H9 (cell line): ENCODE data around the gene URB1. TPM values are rescaled to one million over a fixed set of nuclear protein-coding genes. Genes with fewer than 3 reads are reported as not detected.

Source experiments
- DNase-seq: peaks from one replicate; pipeline ENCODE4 v3.0.0-alpha.2; 2017
- H2AFZ ChIP-seq: one replicate; pipeline ENCODE4 v1.6.1; 2013; ENCODE audit warnings: mild to moderate bottlenecking, low read length, control low read depth, moderate library complexity
- H2AK5ac ChIP-seq: 2 replicates; pipeline ENCODE4 v1.6.1; 2013; ENCODE audit warnings: low read length, control low read depth, mixed read lengths; ENCODE audit not compliant: insufficient read length
- H2BK120ac ChIP-seq: one replicate; pipeline ENCODE4 v1.6.1; 2013; ENCODE audit warnings: low read depth, mild to moderate bottlenecking, low read length, control low read depth, inconsistent platforms; ENCODE audit not compliant: poor library complexity, severe bottlenecking
- H2BK12ac ChIP-seq: 2 replicates; pipeline ENCODE4 v1.6.1; 2013; ENCODE audit warnings: low read length, control low read depth, mixed read lengths, low read depth; ENCODE audit not compliant: insufficient read length
- H2BK15ac ChIP-seq: 2 replicates; pipeline ENCODE4 v1.6.1; 2013; ENCODE audit warnings: low read depth, low read length, control low read depth
- H2BK20ac ChIP-seq: one replicate; pipeline ENCODE4 v1.6.1; 2013; ENCODE audit warnings: low read depth, mild to moderate bottlenecking, low read length, control low read depth, inconsistent platforms; ENCODE audit not compliant: poor library complexity, severe bottlenecking
- H2BK5ac ChIP-seq: 2 replicates; pipeline ENCODE4 v1.6.1; 2013; ENCODE audit warnings: low read length, control low read depth, mixed read lengths; ENCODE audit not compliant: insufficient read length
- H3K14ac ChIP-seq: 2 replicates; pipeline ENCODE4 v1.6.1; 2013; ENCODE audit warnings: low read length, control low read depth; ENCODE audit not compliant: insufficient read depth
- H3K18ac ChIP-seq: 2 replicates; pipeline ENCODE4 v1.6.1; 2013; ENCODE audit warnings: low read depth, mild to moderate bottlenecking, mixed read lengths, low read length, control low read depth; ENCODE audit not compliant: insufficient read length
- H3K23ac ChIP-seq: 2 replicates; pipeline ENCODE4 v1.6.1; 2013; ENCODE audit warnings: low read length, control low read depth, mixed read lengths, low read depth; ENCODE audit not compliant: insufficient read length
- H3K23me2 ChIP-seq: 2 replicates; pipeline ENCODE4 v1.6.1; 2013; ENCODE audit warnings: low read depth, mild to moderate bottlenecking, mixed read lengths, low read length, control low read depth; ENCODE audit not compliant: insufficient read length, poor library complexity, severe bottlenecking
- H3K27ac ChIP-seq: 2 replicates; pipeline ENCODE4 v1.5.1; 2013; ENCODE audit warnings: low read length, control low read depth, mixed read lengths, low read depth; ENCODE audit not compliant: insufficient read length
- H3K27me3 ChIP-seq: 2 replicates; pipeline ENCODE4 v1.6.1; 2013; ENCODE audit warnings: low read length, control low read depth, inconsistent platforms; ENCODE audit not compliant: insufficient read depth
- H3K4ac ChIP-seq: 2 replicates; pipeline ENCODE4 v1.6.1; 2013; ENCODE audit warnings: low read depth, mild to moderate bottlenecking, control low read depth, inconsistent platforms, low read length, moderate library complexity
- H3K4me1 ChIP-seq: 2 replicates; pipeline ENCODE4 v1.6.1; 2013; ENCODE audit warnings: low read length, control low read depth, inconsistent platforms; ENCODE audit not compliant: insufficient read depth
- H3K4me2 ChIP-seq: 2 replicates; pipeline ENCODE4 v1.6.1; 2013; ENCODE audit warnings: low read length, control low read depth, mixed read lengths; ENCODE audit not compliant: insufficient read length, insufficient read depth
- H3K56ac ChIP-seq: 2 replicates; pipeline ENCODE4 v1.6.1; 2013; ENCODE audit warnings: low read depth, mild to moderate bottlenecking, mixed read lengths, low read length, control low read depth; ENCODE audit not compliant: insufficient read length
- H3K79me1 ChIP-seq: 2 replicates; pipeline ENCODE4 v1.6.1; 2013; ENCODE audit warnings: low read depth, mild to moderate bottlenecking, moderate library complexity, low read length, control low read depth, inconsistent platforms; ENCODE audit not compliant: insufficient read depth, poor library complexity, severe bottlenecking
- H3K79me2 ChIP-seq: 2 replicates; pipeline ENCODE4 v1.6.1; 2013; ENCODE audit warnings: low read length, control low read depth, inconsistent platforms; ENCODE audit not compliant: insufficient read depth
- H3K9ac ChIP-seq: 2 replicates; pipeline ENCODE4 v1.6.1; 2013; ENCODE audit warnings: low read length, control low read depth, mixed read lengths; ENCODE audit not compliant: insufficient read length; ENCODE audit errors: extremely low read depth
- H3K9me3 ChIP-seq: one replicate; pipeline ENCODE4 v1.6.1; 2013; ENCODE audit warnings: low read depth, low read length, inconsistent platforms; ENCODE audit not compliant: control insufficient read depth
- H3T11ph ChIP-seq: one replicate; pipeline ENCODE4 v1.6.1; 2013; ENCODE audit warnings: mild to moderate bottlenecking, low read length, control low read depth, inconsistent platforms
- H4K20me1 ChIP-seq: one replicate; pipeline ENCODE4 v1.6.1; 2013; ENCODE audit not compliant: control insufficient read depth, insufficient read length, insufficient read depth
- H4K5ac ChIP-seq: 2 replicates; pipeline ENCODE4 v1.6.1; 2013; ENCODE audit warnings: low read depth, mild to moderate bottlenecking, mixed read lengths, low read length, control low read depth; ENCODE audit not compliant: insufficient read length
- H4K8ac ChIP-seq: replicated peaks from 2 replicates; pipeline ENCODE4 v1.6.1; 2013; ENCODE audit warnings: low read length, control low read depth, mixed read lengths, low read depth; ENCODE audit not compliant: insufficient read length
- H4K91ac ChIP-seq: 2 replicates; pipeline ENCODE4 v1.6.1; 2013; ENCODE audit warnings: low read depth, mild to moderate bottlenecking, moderate library complexity, mixed read lengths, low read length, control low read depth; ENCODE audit not compliant: insufficient read length
- H3K27ac Mint-ChIP-seq, 3 experiments: 2 replicates in 2 of 3; 3 replicates in 1 of 3; pipeline ENCODE4 v1.8.0; 2020 to 2021; ENCODE audit warnings: mixed read lengths in 3 of 3, mild to moderate bottlenecking in 1 of 3, moderate library complexity in 1 of 3
- H3K27me3 Mint-ChIP-seq: 2 replicates; pipeline ENCODE4 v1.8.0; 2021; ENCODE audit warnings: low read depth, mild to moderate bottlenecking, moderate library complexity, mixed read lengths
- H3K36me3 Mint-ChIP-seq, 3 experiments: 2 replicates in 2 of 3; 3 replicates in 1 of 3; pipeline ENCODE4 v1.8.0; 2020 to 2021; ENCODE audit warnings: low read depth in 3 of 3, mixed read lengths in 3 of 3; ENCODE audit not compliant: insufficient read depth in 1 of 3
- H3K4me1 Mint-ChIP-seq, 2 experiments: 2 replicates each; pipeline ENCODE4 v1.8.0; 2020; ENCODE audit warnings: mixed read lengths in 2 of 2
- H3K4me3 Mint-ChIP-seq, 2 experiments: 2 replicates in 1 of 2; 3 replicates in 1 of 2; pipeline ENCODE4 v1.8.0; 2020 to 2021; ENCODE audit warnings: mild to moderate bottlenecking in 2 of 2, mixed read lengths in 2 of 2, moderate library complexity in 1 of 2
- H3K9me3 Mint-ChIP-seq, 2 experiments: 2 replicates in 1 of 2; 3 replicates in 1 of 2; pipeline ENCODE4 v1.8.0; 2020; ENCODE audit warnings: mild to moderate bottlenecking in 2 of 2, mixed read lengths in 2 of 2, moderate library complexity in 1 of 2
- CTCF ChIP-seq: fragments of 200-600 bp; sonication (generic); conservative IDR thresholded peaks from 3 replicates; pipeline ENCODE4 v1.8.0; 2021; ENCODE audit warnings: antibody characterized with exemption, mild to moderate bottlenecking
- WGBS: extraction: QIAGEN DNeasy Blood & Tissue Kit; methylation state at CpG from one replicate; pipeline ENCODE4 v1.1.7; 2013; ENCODE audit warnings: missing lambda C conversion rate, low lambda C conversion rate, mixed read lengths; ENCODE audit not compliant: insufficient read length; ENCODE audit errors: extremely low coverage; 5-methylcytosine and 5-hydroxymethylcytosine counted together
- total RNA-seq: library from RNA; stranded (reverse); gene quantifications from 2 replicates; pipeline ENCODE4 v1.2.1, GENCODE V29; 2021

URB1 gene
- total RNA-seq, 1 experiment from 2014 or later = 23.5 TPM

DNA sequence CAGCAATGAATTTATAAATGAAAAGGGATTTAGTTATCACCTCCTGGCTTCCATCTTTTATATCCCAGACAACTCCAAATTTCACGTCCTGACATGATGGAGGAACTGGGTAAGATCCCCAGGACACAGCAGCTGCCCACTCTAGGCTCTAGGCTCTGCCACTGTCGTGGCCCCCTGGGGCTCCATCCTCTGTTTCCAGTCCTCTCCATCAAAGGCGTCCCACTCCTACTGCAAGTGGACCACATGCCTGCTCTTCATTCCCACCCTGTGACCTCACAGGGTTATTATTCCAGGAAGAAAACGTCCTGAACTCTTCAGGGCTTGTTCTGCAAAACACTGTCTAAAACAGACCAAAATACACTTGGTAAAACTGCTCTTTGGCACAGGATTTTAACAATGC lies 11.9 kb downstream of the URB1 start:
- DNase-seq = no peak
- no peak overlapping the region for H3K4me3 Mint-ChIP-seq
- Histone ChIP-seq H2BK12ac (no peak overlapping the region), H4K20me1 (no peaks in the 10 kb centered on the region), H4K5ac (no peak overlapping the region), H4K91ac (no peak overlapping the region), H3K18ac (no peak overlapping the region), H2BK15ac (no peak overlapping the region), H3K4me2 (no peak overlapping the region), H3K27ac (no peak overlapping the region), H2AK5ac (no peak overlapping the region), H3K27me3 (no peaks in the 10 kb centered on the region), H3K14ac (no peak overlapping the region), H4K8ac (no peak overlapping the region), H3K79me1 (no peaks in the 10 kb centered on the region), H3K79me2 (no peaks in the 10 kb centered on the region; the same call in 1 of the 2 replicates), H2BK120ac (no peak overlapping the region), H3K9me3 (no peaks in the 10 kb centered on the region), H2BK5ac (no peak overlapping the region), H2AFZ (no peak overlapping the region), H3K23ac (no peak overlapping the region), H3K4me1 (no peaks in the 10 kb centered on the region), H3T11ph (no peak overlapping the region), H3K56ac (no peak overlapping the region), H3K4ac (no peak overlapping the region), H3K23me2 (no peaks in the 10 kb centered on the region), H3K9ac (no peak overlapping the region), H2BK20ac (no peak overlapping the region)
- WGBS = no CpG with 5 or more reads among the region's 4 CpGs
- H3K9me3 Mint-ChIP-seq = no peaks in the 10 kb centered on the region
- H3K27me3 Mint-ChIP-seq = no peaks in the 10 kb centered on the region
- peaks cover 50 to 91% (median 84%) of the 10 kb centered on the region in 3 experiments; a peak in 6 of 7 replicates for H3K36me3 Mint-ChIP-seq
- no peaks in the 10 kb centered on the region for H3K4me1 Mint-ChIP-seq
- no peak overlapping the region; a peak in 1 of 7 replicates for H3K27ac Mint-ChIP-seq
- TF ChIP-seq CTCF = no peak
